Measurements from ENCODE around the gene WNT1.

The WNT1 gene

GRCh38 chr12:49023812-49024211 lies 45.7 kb downstream of the WNT1 start:
- DNase-seq, result no peak
- intact Hi-C loops (cut with DNase I), result no loop called here

GRCh38 chr12:49024543-49024942 lies 46.4 kb downstream of the WNT1 start:
- intact Hi-C loops (cut with DNase I), result no loop called here
- no peak for DNase-seq

- DNase-seq, result no peak
- intact Hi-C loops (cut with DNase I), result no loop called here
Observed at GRCh38 chr12:49025463-49025862, 47.3 kb downstream of the WNT1 start.

- DNase-seq, result peak in 1 of 10 donors; percentile 21
- intact Hi-C loops (cut with DNase I), result no loop called here
Observed at GRCh38 chr12:49026101-49026500, 48.0 kb downstream of the WNT1 start.

- no peak for DNase-seq
- intact Hi-C loops (cut with DNase I), result no loop called here
Observed at GRCh38 chr12:49026678-49027480, 48.8 kb downstream of the WNT1 start.

GRCh38 chr12:49027846-49028555 lies 49.9 kb downstream of the WNT1 start:
- intact Hi-C loops (cut with DNase I), result no loop called here
- DNase-seq, result peak in 1 of 10 donors; percentile 52

- peak in 1 of 10 donors; percentile 16 for DNase-seq
- intact Hi-C loops (cut with DNase I), result no loop called here
Observed at GRCh38 chr12:49028666-49029275, 50.6 kb downstream of the WNT1 start.

GRCh38 chr12:49030119-49030518 lies 52.0 kb downstream of the WNT1 start:
- intact Hi-C loops (cut with DNase I), result no loop called here
- DNase-seq, result no peak

GRCh38 chr12:49030714-49031572 lies 52.8 kb downstream of the WNT1 start:
- intact Hi-C loops (cut with DNase I), result no loop called here
- DNase-seq, result peak in 1 of 10 donors; percentile 61

- DNase-seq, result peak in 1 of 10 donors; percentile 57
- intact Hi-C loops (cut with DNase I), result no loop called here
Observed at GRCh38 chr12:49031573-49032161, 53.5 kb downstream of the WNT1 start.

Measured in posterior cingulate gyrus (tissue), 11 donors.